ENCODE measurements around the gene ARHGAP20. TPM values are rescaled to one million over a fixed set of nuclear protein-coding genes. Genes with fewer than 3 reads are reported as not detected.

ARHGAP20 gene
- total and polyA plus RNA-seq, 2 of the 8 experiments (the other 6 are each of a cell fraction or from before 2014, with no cell fraction given) = 0.05 to 0.28 TPM

GRCh38 chr11:110747531-110747930 lies 35.3 kb upstream of the ARHGAP20 start:
- Histone ChIP-seq H3K23me2 (ENCODE audit: low read depth, low read length) (no peaks in the 10 kb centered on the region), H3K4ac (replicated peaks; ENCODE audit: insufficient read length, low read depth, low read length) (no peak overlapping the region), H3K4me2 (ENCODE audit: insufficient read depth in 1 of 2, low read depth in 2 of 2, low read length in 2 of 2) (no peak overlapping the region), H4K20me1 (replicated peaks in 1 of 2; ENCODE audit: control insufficient read depth in 1 of 2, insufficient read depth in 2 of 2, low read length in 2 of 2) (no peaks in the 10 kb centered on the region), H3K18ac (ENCODE audit: extremely low read depth, low read length) (no peak overlapping the region), H3K79me2 (ENCODE audit: control insufficient read depth in 1 of 2, insufficient read depth in 2 of 2, low read length in 2 of 2) (no peaks in the 10 kb centered on the region), H2BK120ac (replicated peaks; ENCODE audit: low read depth, low read length) (no peak overlapping the region), H2BK20ac (ENCODE audit: low read length) (no peak overlapping the region), H2BK5ac (ENCODE audit: low read depth, low read length) (no peak overlapping the region), H3K14ac (ENCODE audit: insufficient read length) (no peak overlapping the region), H3K56ac (replicated peaks; ENCODE audit: insufficient read length, low read depth, low read length) (no peak overlapping the region), H3K27ac (ENCODE audit: low read depth, low read length) (no peak overlapping the region), H3K27me3 (replicated peaks in 1 of 4; ENCODE audit: control insufficient read depth in 3 of 4, extremely low read depth in 1 of 4, insufficient read depth in 3 of 4, low read length in 3 of 4) (no peaks in the 10 kb centered on the region), H3K79me1 (ENCODE audit: low read depth, low read length) (no peaks in the 10 kb centered on the region), H3K9me3 (ENCODE audit: insufficient read depth in 2 of 2, low read depth in 1 of 2, low read length in 1 of 2) (no peaks in the 10 kb centered on the region), H2AFZ (ENCODE audit: low read length) (no peak overlapping the region), H3K9ac (replicated peaks in 1 of 4; ENCODE audit: extremely low read depth in 1 of 4, low read depth in 3 of 4, low read length in 3 of 4) (no peak overlapping the region), H4K91ac (replicated peaks; ENCODE audit: insufficient read length, low read length) (no peak overlapping the region), H4K8ac (ENCODE audit: extremely low read depth, insufficient read depth, low read length) (no peak overlapping the region), H4K5ac (ENCODE audit: insufficient read length, low read depth, low read length) (no peak overlapping the region), H3K4me3 (ENCODE audit: extremely low read depth in 1 of 4, insufficient read depth in 2 of 4, low read depth in 3 of 4, low read length in 4 of 4) (no peak overlapping the region), H2BK15ac (ENCODE audit: low read length) (no peak overlapping the region), H3K4me1 (replicated peaks in 1 of 4; ENCODE audit: control insufficient read depth in 3 of 4, insufficient read depth in 4 of 4, low read length in 3 of 4) (no peaks in the 10 kb centered on the region), H2AK5ac (ENCODE audit: low read depth, low read length) (no peak overlapping the region), H3K36me3 (ENCODE audit: control insufficient read depth in 2 of 4, insufficient read depth in 4 of 4, low read length in 3 of 4) (no peaks in the 10 kb centered on the region), H2BK12ac (ENCODE audit: low read depth, low read length) (no peak overlapping the region), H3K23ac (ENCODE audit: insufficient read length) (no peak overlapping the region)
- DNase-seq (ENCODE audit: low read depth in 1 of 2, low spot score in 2 of 2) = no peak
- no peak for TF ChIP-seq JUN (IDR thresholded peaks at IDR 0.05; ENCODE audit: low read depth, low read length)
- no peak for TF ChIP-seq SP2 (IDR thresholded peaks at IDR 0.05; ENCODE audit: low read length)
- TF ChIP-seq SUZ12 (IDR thresholded peaks at IDR 0.05; ENCODE audit: low read length) = no peak
- TF ChIP-seq SP4 (IDR thresholded peaks at IDR 0.05; ENCODE audit: low read length) = no peak
- no peak for TF ChIP-seq CHD1 (IDR thresholded peaks at IDR 0.05; ENCODE audit: low read depth, low read length)
- no peak for TF ChIP-seq RAD21 (IDR thresholded peaks at IDR 0.05 in 1 of 2, conservative IDR thresholded peaks at IDR 0.05 in 1 of 2; ENCODE audit: low read depth in 2 of 2, low read length in 2 of 2)
- TF ChIP-seq BRCA1 (IDR thresholded peaks at IDR 0.05; ENCODE audit: low read depth, low read length) = no peak
- TF ChIP-seq ATF2 (IDR thresholded peaks at IDR 0.05; ENCODE audit: low read length) = no peak
- TF ChIP-seq GABPA (IDR thresholded peaks at IDR 0.05; ENCODE audit: borderline replicate concordance, insufficient read depth, low read length) = no peak
- no peak for TF ChIP-seq TEAD4 (IDR thresholded peaks at IDR 0.05; ENCODE audit: low read depth, low read length)
- CTCF ChIA-PET (ENCODE audit: partially characterized antibody) = interaction anchor here (0.8 to 2.0 kb wide), 3 partner anchors 10 to 335 kb away, joined by 3 to 6 read pairs (median 5); no protein-coding TSS in a partner anchor
- FAIRE-seq = no peak
- POLR2A ChIA-PET (ENCODE audit: partially characterized antibody) = no interaction called here
- 90% methylated on average over 4 of the region's 4 CpGs; no CpG with 5 or more reads in 1 of the 2 experiments for WGBS, 2 experiments (ENCODE audit: extremely low coverage in 1 of 2, insufficient coverage in 1 of 2, insufficient read length in 1 of 2, insufficient replicate concordance in 2 of 2, low coverage in 1 of 2, low lambda C conversion rate in 2 of 2, missing lambda C conversion rate in 1 of 2)

All from H1 (cell line).